ENCODE measurements around the gene NFIC. TPM values are rescaled to one million over a fixed set of nuclear protein-coding genes. Genes with fewer than 3 reads are reported as not detected.
A peak's percentile ranks its signal among the peaks of the same experiment; 100 is the strongest.
"Not testable (repeated sequence)": the region's sequence is repeated elsewhere in the genome, so short reads cannot be mapped to it uniquely, and the experiment has no call there.

Gene NFIC
- total and polyA plus RNA-seq, 4 experiments from 2014 or later: 1.9 to 30.9 (median 24.6) TPM

- H3K36me3 ChIP-seq (ENCODE audit: insufficient read depth, low read length): no peaks in the 10 kb centered on the region
- intact Hi-C loops (cut with micrococcal nuclease): no loop called here
- no peak overlapping the region for H3K4me3 ChIP-seq (ENCODE audit: low read length in 2 of 2)
- Mint-ChIP-seq H3K27me3 (no peaks in the 10 kb centered on the region), H3K4me3 (no peak overlapping the region), H3K4me1 (no peaks in the 10 kb centered on the region), H3K27ac (peak overlapping the region in 1 of 7 donors; percentile 37), H3K36me3 (no peaks in the 10 kb centered on the region), H3K9me3 (no peaks in the 10 kb centered on the region)
- H3K27ac ChIP-seq (ENCODE audit: low read depth, low read length): no peak overlapping the region
- H3K9me3 ChIP-seq (ENCODE audit: control insufficient read depth in 1 of 2, low read length in 2 of 2): no peaks in the 10 kb centered on the region
- ChIA-PET POLR2A (ENCODE audit: partially characterized antibody) (interaction anchor here (0.5 to 0.6 kb wide), 2 partner anchors 78 to 997 kb away, joined by 3 read pairs; no protein-coding TSS in a partner anchor), CTCF (ENCODE audit: partially characterized antibody) (interaction anchor here (0.7 to 2.4 kb wide), 6 partner anchors 9 to 95 kb away, joined by 3 to 14 read pairs (median 3); no protein-coding TSS in a partner anchor)
- no peaks in the 10 kb centered on the region for H3K27me3 ChIP-seq (ENCODE audit: insufficient read depth, low read length)
- H3K4me1 ChIP-seq (ENCODE audit: insufficient read depth, low read length): no peaks in the 10 kb centered on the region
- DNase-seq: no peak
Measured at GRCh38 chr19:3420244-3420755, 53.9 kb downstream of the NFIC start.

- DNase-seq: no peak
- ChIA-PET POLR2A (ENCODE audit: partially characterized antibody) (interaction anchor here (0.6 kb wide), 1 partner anchor 996 kb away, joined by 3 read pairs; no protein-coding TSS in a partner anchor), CTCF (ENCODE audit: partially characterized antibody) (interaction anchor here (0.7 to 2.4 kb wide), 6 partner anchors 9 to 96 kb away, joined by 3 to 14 read pairs (median 3); no protein-coding TSS in a partner anchor)
- Histone ChIP-seq H3K9me3 (ENCODE audit: control insufficient read depth in 1 of 2, low read length in 2 of 2) (no peaks in the 10 kb centered on the region), H3K4me1 (ENCODE audit: insufficient read depth, low read length) (no peaks in the 10 kb centered on the region), H3K4me3 (ENCODE audit: low read length in 2 of 2) (no peak overlapping the region), H3K27me3 (ENCODE audit: insufficient read depth, low read length) (no peaks in the 10 kb centered on the region), H3K27ac (ENCODE audit: low read depth, low read length) (no peak overlapping the region), H3K36me3 (ENCODE audit: insufficient read depth, low read length) (no peaks in the 10 kb centered on the region)
- Mint-ChIP-seq H3K36me3 (no peaks in the 10 kb centered on the region), H3K27me3 (no peaks in the 10 kb centered on the region), H3K27ac (no peak overlapping the region), H3K9me3 (no peaks in the 10 kb centered on the region), H3K4me3 (no peak overlapping the region), H3K4me1 (no peaks in the 10 kb centered on the region)
- intact Hi-C loops (cut with micrococcal nuclease): no loop called here
Measured at GRCh38 chr19:3420909-3421619, 54.7 kb downstream of the NFIC start.

GRCh38 chr19:3421656-3422055, 55.3 kb downstream of the NFIC start:
- H3K4me1 Mint-ChIP-seq; H3K4me1 ChIP-seq (ENCODE audit: insufficient read depth, low read length); H3K4me3 ChIP-seq (ENCODE audit: low read length in 2 of 2); H3K27ac ChIP-seq (ENCODE audit: low read depth, low read length); H3K9me3 ChIP-seq (ENCODE audit: control insufficient read depth in 1 of 2, low read length in 2 of 2); H3K4me3 Mint-ChIP-seq; H3K27ac Mint-ChIP-seq; DNase-seq; H3K27me3 Mint-ChIP-seq; H3K36me3 ChIP-seq (ENCODE audit: insufficient read depth, low read length); intact Hi-C loops (cut with micrococcal nuclease); H3K27me3 ChIP-seq (ENCODE audit: insufficient read depth, low read length); H3K9me3 Mint-ChIP-seq; H3K36me3 Mint-ChIP-seq; POLR2A ChIA-PET (ENCODE audit: partially characterized antibody): not testable (repeated sequence)
- CTCF ChIA-PET (ENCODE audit: partially characterized antibody): interaction anchor here (1.5 to 2.4 kb wide), 2 partner anchors 8 to 10 kb away, joined by 4 to 14 read pairs; no protein-coding TSS in a partner anchor

- H3K4me3 Mint-ChIP-seq: no peak overlapping the region
- H3K9me3 Mint-ChIP-seq: no peaks in the 10 kb centered on the region
- Histone ChIP-seq H3K27ac (ENCODE audit: low read depth, low read length) (no peak overlapping the region), H3K36me3 (ENCODE audit: insufficient read depth, low read length) (no peaks in the 10 kb centered on the region), H3K4me3 (ENCODE audit: low read length in 2 of 2) (no peak overlapping the region), H3K4me1 (ENCODE audit: insufficient read depth, low read length) (no peaks in the 10 kb centered on the region), H3K27me3 (ENCODE audit: insufficient read depth, low read length) (no peaks in the 10 kb centered on the region), H3K9me3 (ENCODE audit: control insufficient read depth in 1 of 2, low read length in 2 of 2) (no peaks in the 10 kb centered on the region)
- DNase-seq: no peak
- peaks cover 5 to 11% of the 10 kb centered on the region in 2 donors for H3K36me3 Mint-ChIP-seq
- POLR2A ChIA-PET (ENCODE audit: partially characterized antibody): no interaction called here
- H3K4me1 Mint-ChIP-seq: no peaks in the 10 kb centered on the region
- no peaks in the 10 kb centered on the region for H3K27me3 Mint-ChIP-seq
- intact Hi-C loops (cut with micrococcal nuclease): no loop called here
- CTCF ChIA-PET (ENCODE audit: partially characterized antibody): no interaction called here
- no peak overlapping the region for H3K27ac Mint-ChIP-seq
Measured at GRCh38 chr19:3423183-3423829, 56.9 kb downstream of the NFIC start.

GRCh38 chr19:3426433-3426832, 60.0 kb downstream of the NFIC start:
- CTCF ChIA-PET (ENCODE audit: partially characterized antibody): interaction anchor here (2.1 kb wide), 1 partner anchor 100 kb away, joined by 9 read pairs; no protein-coding TSS in a partner anchor
- no peak overlapping the region for H3K4me3 ChIP-seq (ENCODE audit: low read length in 2 of 2)
- DNase-seq: no peak
- no peaks in the 10 kb centered on the region for H3K27me3 ChIP-seq (ENCODE audit: insufficient read depth, low read length)
- Mint-ChIP-seq H3K4me3 (no peak overlapping the region), H3K36me3 (peaks cover 5 to 11% of the 10 kb centered on the region in 2 donors), H3K27ac (peak overlapping the region in 2 of 7 donors; percentile 35 to 36), H3K27me3 (no peaks in the 10 kb centered on the region), H3K4me1 (no peaks in the 10 kb centered on the region), H3K9me3 (peaks cover 0 to 2% (median 0%) of the 10 kb centered on the region in 8 donors)
- H3K36me3 ChIP-seq (ENCODE audit: insufficient read depth, low read length): no peaks in the 10 kb centered on the region
- no peaks in the 10 kb centered on the region for H3K4me1 ChIP-seq (ENCODE audit: insufficient read depth, low read length)
- intact Hi-C loops (cut with micrococcal nuclease): no loop called here
- POLR2A ChIA-PET (ENCODE audit: partially characterized antibody): no interaction called here
- H3K27ac ChIP-seq (ENCODE audit: low read depth, low read length): no peak overlapping the region
- H3K9me3 ChIP-seq (ENCODE audit: control insufficient read depth in 1 of 2, low read length in 2 of 2): no peaks in the 10 kb centered on the region

- H3K27me3 ChIP-seq (ENCODE audit: insufficient read depth, low read length); H3K4me1 ChIP-seq (ENCODE audit: insufficient read depth, low read length); H3K36me3 ChIP-seq (ENCODE audit: insufficient read depth, low read length); H3K27me3 Mint-ChIP-seq; POLR2A ChIA-PET (ENCODE audit: partially characterized antibody); H3K4me3 ChIP-seq (ENCODE audit: low read length in 2 of 2); DNase-seq; H3K4me3 Mint-ChIP-seq; H3K27ac ChIP-seq (ENCODE audit: low read depth, low read length); H3K9me3 Mint-ChIP-seq; H3K9me3 ChIP-seq (ENCODE audit: control insufficient read depth in 1 of 2, low read length in 2 of 2): not testable (repeated sequence)
- intact Hi-C loops (cut with micrococcal nuclease): loop anchor here (10.0 kb wide), 1 partner anchor 66 kb away; the partner anchor contains the start of gene NFIC
- Mint-ChIP-seq H3K4me1 (peaks cover 5 to 15% (median 11%) of the 10 kb centered on the region in 4 donors), H3K27ac (peak overlapping the region in 1 of 7 donors; percentile 79), H3K36me3 (peaks cover 12 to 14% of the 10 kb centered on the region in 2 donors)
- CTCF ChIA-PET (ENCODE audit: partially characterized antibody): interaction anchor here (1.2 to 8.4 kb wide), 22 partner anchors 8 to 480 kb away, joined by 3 to 150 read pairs (median 7); no protein-coding TSS in a partner anchor
Measured at GRCh38 chr19:3430366-3430680, 63.9 kb downstream of the NFIC start.

GRCh38 chr19:3431760-3432397, 65.5 kb downstream of the NFIC start:
- no peak for DNase-seq
- Histone ChIP-seq H3K9me3 (ENCODE audit: control insufficient read depth in 1 of 2, low read length in 2 of 2) (no peaks in the 10 kb centered on the region), H3K36me3 (ENCODE audit: insufficient read depth, low read length) (no peaks in the 10 kb centered on the region), H3K27ac (ENCODE audit: low read depth, low read length) (no peak overlapping the region), H3K4me3 (ENCODE audit: low read length in 2 of 2) (no peak overlapping the region), H3K4me1 (ENCODE audit: insufficient read depth, low read length) (peaks cover 12% of the 10 kb centered on the region), H3K27me3 (ENCODE audit: insufficient read depth, low read length) (no peaks in the 10 kb centered on the region)
- CTCF ChIA-PET (ENCODE audit: partially characterized antibody): interaction anchor here (0.6 to 8.4 kb wide), 9 partner anchors 9 to 211 kb away, joined by 3 to 150 read pairs (median 4); no protein-coding TSS in a partner anchor
- POLR2A ChIA-PET (ENCODE audit: partially characterized antibody): no interaction called here
- peaks cover 0 to 4% (median 0%) of the 10 kb centered on the region in 8 donors for H3K9me3 Mint-ChIP-seq
- no peak overlapping the region for H3K4me3 Mint-ChIP-seq
- peak overlapping the region in 4 of 7 donors; percentile 18 to 70 (median 30) for H3K27ac Mint-ChIP-seq
- intact Hi-C loops (cut with micrococcal nuclease): loop anchor here (10.0 kb wide), 1 partner anchor 67 kb away; the partner anchor contains the start of gene NFIC
- peaks cover 9 to 21% (median 13%) of the 10 kb centered on the region in 4 donors for H3K4me1 Mint-ChIP-seq
- H3K36me3 Mint-ChIP-seq: peaks cover 8 to 11% of the 10 kb centered on the region in 2 donors
- no peaks in the 10 kb centered on the region for H3K27me3 Mint-ChIP-seq
